Measurements from ENCODE around the gene CEP104.

The CEP104 gene

GRCh38 chr1:3820316-3820715, 36.7 kb downstream of the CEP104 start:
- TF ChIP-seq ZNF384 (IDR thresholded peaks at IDR 0.05) (no peak), FOXM1 (IDR thresholded peaks at IDR 0.05; ENCODE audit: borderline replicate concordance) (no peak), ELF4 (IDR thresholded peaks at IDR 0.05) (no peak), L3MBTL2 (conservative IDR thresholded peaks at IDR 0.05) (no peak)
- CTCF ChIA-PET = no interaction called here
- POLR2A ChIA-PET = no interaction called here
- no peak for DNase-seq (ENCODE audit: extremely low spot score)

GRCh38 chr1:3819771-3820200, 37.2 kb downstream of the CEP104 start:
- POLR2A ChIA-PET = no interaction called here
- TF ChIP-seq FOXK2 (IDR thresholded peaks at IDR 0.05) = no peak
- TF ChIP-seq HDGF (IDR thresholded peaks at IDR 0.05; ENCODE audit: borderline replicate concordance) = no peak
- TF ChIP-seq CTBP1 (IDR thresholded peaks at IDR 0.05; ENCODE audit: borderline replicate concordance) = no peak
- TF ChIP-seq L3MBTL2 (conservative IDR thresholded peaks at IDR 0.05) = no peak
- no peak for TF ChIP-seq NFRKB (IDR thresholded peaks at IDR 0.05)
- TF ChIP-seq ZNF384 (IDR thresholded peaks at IDR 0.05) = no peak
- no peak for TF ChIP-seq FOXA1 (IDR thresholded peaks at IDR 0.05)
- no peak for TF ChIP-seq LEF1 (IDR thresholded peaks at IDR 0.05; ENCODE audit: borderline replicate concordance)
- TF ChIP-seq SUZ12 (IDR thresholded peaks at IDR 0.05) = no peak
- TF ChIP-seq BHLHE40 (IDR thresholded peaks at IDR 0.05; ENCODE audit: borderline replicate concordance) = no peak
- no peak for TF ChIP-seq SP1 (IDR thresholded peaks at IDR 0.05)
- no peak for TF ChIP-seq PKNOX1 (IDR thresholded peaks at IDR 0.05)
- TF ChIP-seq FOXM1 (IDR thresholded peaks at IDR 0.05; ENCODE audit: borderline replicate concordance) = no peak
- TF ChIP-seq ARNT (IDR thresholded peaks at IDR 0.05) = no peak
- no peak for TF ChIP-seq TARDBP (IDR thresholded peaks at IDR 0.05)
- TF ChIP-seq ELF4 (IDR thresholded peaks at IDR 0.05) = no peak
- no peak for DNase-seq (ENCODE audit: extremely low spot score)
- CTCF ChIA-PET = no interaction called here

- no peak for DNase-seq (ENCODE audit: extremely low spot score)
- ChIA-PET POLR2A (no interaction called here), CTCF (no interaction called here)
- TF ChIP-seq BHLHE40 (IDR thresholded peaks at IDR 0.05; ENCODE audit: borderline replicate concordance) (no peak), SP1 (IDR thresholded peaks at IDR 0.05) (no peak), L3MBTL2 (conservative IDR thresholded peaks at IDR 0.05) (no peak), FOXA1 (IDR thresholded peaks at IDR 0.05) (no peak), ARNT (IDR thresholded peaks at IDR 0.05) (no peak), ELF4 (IDR thresholded peaks at IDR 0.05) (no peak)
Measured at GRCh38 chr1:3817821-3818597, 39.0 kb downstream of the CEP104 start.

- TF ChIP-seq PKNOX1 (IDR thresholded peaks at IDR 0.05) (no peak), NFRKB (IDR thresholded peaks at IDR 0.05) (no peak), CTBP1 (IDR thresholded peaks at IDR 0.05; ENCODE audit: borderline replicate concordance) (no peak), TARDBP (IDR thresholded peaks at IDR 0.05) (no peak), SUZ12 (IDR thresholded peaks at IDR 0.05) (no peak), FOXA1 (IDR thresholded peaks at IDR 0.05) (no peak), ELF4 (IDR thresholded peaks at IDR 0.05) (no peak), BHLHE40 (IDR thresholded peaks at IDR 0.05; ENCODE audit: borderline replicate concordance) (no peak), FOXK2 (IDR thresholded peaks at IDR 0.05) (no peak), LEF1 (IDR thresholded peaks at IDR 0.05; ENCODE audit: borderline replicate concordance) (no peak), ZNF384 (IDR thresholded peaks at IDR 0.05) (no peak)
- DNase-seq (ENCODE audit: extremely low spot score) = no peak
- ChIA-PET POLR2A (no interaction called here), CTCF (no interaction called here)
Measured at GRCh38 chr1:3817138-3817740, 39.8 kb downstream of the CEP104 start.

- no peak for DNase-seq (ENCODE audit: extremely low spot score)
- POLR2A ChIA-PET = no interaction called here
- CTCF ChIA-PET = no interaction called here
- TF ChIP-seq NFRKB (IDR thresholded peaks at IDR 0.05) = no peak
- TF ChIP-seq FOXK2 (IDR thresholded peaks at IDR 0.05) = no peak
- TF ChIP-seq ELF4 (IDR thresholded peaks at IDR 0.05) = no peak
- no peak for TF ChIP-seq FOXA1 (IDR thresholded peaks at IDR 0.05)
- TF ChIP-seq BHLHE40 (IDR thresholded peaks at IDR 0.05; ENCODE audit: borderline replicate concordance) = no peak
- TF ChIP-seq SP1 (IDR thresholded peaks at IDR 0.05) = no peak
- TF ChIP-seq ZNF384 (IDR thresholded peaks at IDR 0.05) = no peak
- no peak for TF ChIP-seq L3MBTL2 (conservative IDR thresholded peaks at IDR 0.05)
- TF ChIP-seq PKNOX1 (IDR thresholded peaks at IDR 0.05) = no peak
Measured at GRCh38 chr1:3816331-3817137, 40.5 kb downstream of the CEP104 start.
